Activated T-cell treated with anti-CD3 and anti-CD28 coated beads, Interleukin-2, amount 50 U/mL, for 48 hours (primary cell): ENCODE data around the gene SMARCC1.
"Not testable (repeated sequence)": the region's sequence is repeated elsewhere in the genome, so short reads cannot be mapped to it uniquely, and the experiment has no call there.

ENCODE experiments used
- DNase-seq, 2 experiments: peaks; one replicate each; pipeline ENCODE4 v3.0.0-alpha.2; 2020

SMARCC1 gene

DNA sequence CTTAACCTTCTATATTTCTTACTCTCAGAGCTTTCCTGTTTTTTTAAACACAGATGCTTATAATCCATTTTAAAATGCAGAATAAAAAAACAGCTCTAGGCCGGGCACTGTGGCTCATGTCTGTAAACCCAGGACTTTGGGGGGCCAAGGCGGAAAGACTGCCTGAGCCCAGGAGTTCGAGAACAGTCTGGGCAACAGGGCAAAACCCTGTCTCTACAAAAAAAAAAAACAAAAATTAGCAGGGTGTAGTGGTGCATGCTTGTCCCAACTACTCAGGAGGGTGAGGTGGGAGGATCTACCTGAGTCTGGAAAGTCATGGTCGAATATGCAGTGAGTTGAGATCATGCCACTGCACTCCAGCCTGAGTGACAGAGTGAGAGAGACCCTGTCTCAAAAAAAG, 15.5 kb downstream of the SMARCC1 start:
- no peak for DNase-seq

DNA sequence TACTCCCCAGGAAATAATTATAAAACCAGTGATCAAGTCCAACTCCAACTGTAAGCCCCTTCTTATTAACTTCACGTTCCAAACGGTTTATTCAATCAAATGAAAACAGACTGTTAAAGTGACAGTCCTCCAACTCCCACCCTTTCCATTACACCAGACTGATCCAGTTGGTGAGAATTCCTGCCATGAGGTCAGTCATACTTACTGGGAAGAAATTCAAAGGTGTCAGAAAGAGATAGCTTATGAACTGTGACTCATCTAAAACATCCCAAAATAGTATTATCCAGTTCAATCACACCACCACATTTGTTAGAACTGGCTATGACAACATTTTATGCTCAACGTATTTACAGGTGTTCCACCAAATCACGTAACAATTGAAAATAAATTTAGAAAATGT, 19.5 kb downstream of the SMARCC1 start:
- DNase-seq: no peak

DNA sequence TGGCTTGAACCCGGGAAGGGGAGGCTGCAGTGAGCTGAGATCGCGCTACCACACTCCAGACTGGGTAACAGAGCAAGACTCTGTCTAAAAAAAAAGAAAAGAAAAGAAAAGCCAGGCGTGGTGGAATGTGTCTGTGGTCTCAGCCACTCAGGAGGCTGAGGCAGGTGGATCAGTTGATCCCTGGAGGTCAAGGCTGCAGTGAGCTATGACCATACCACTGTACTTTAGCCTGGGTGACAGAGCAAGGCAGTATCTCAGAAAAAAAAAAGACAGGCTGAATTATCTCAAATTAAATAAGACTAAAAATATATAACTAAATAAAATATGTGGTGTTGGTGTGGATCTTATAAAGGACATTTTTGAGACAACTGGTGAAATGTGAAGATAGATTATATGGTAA, 20.6 kb downstream of the SMARCC1 start:
- no peak for DNase-seq

DNA sequence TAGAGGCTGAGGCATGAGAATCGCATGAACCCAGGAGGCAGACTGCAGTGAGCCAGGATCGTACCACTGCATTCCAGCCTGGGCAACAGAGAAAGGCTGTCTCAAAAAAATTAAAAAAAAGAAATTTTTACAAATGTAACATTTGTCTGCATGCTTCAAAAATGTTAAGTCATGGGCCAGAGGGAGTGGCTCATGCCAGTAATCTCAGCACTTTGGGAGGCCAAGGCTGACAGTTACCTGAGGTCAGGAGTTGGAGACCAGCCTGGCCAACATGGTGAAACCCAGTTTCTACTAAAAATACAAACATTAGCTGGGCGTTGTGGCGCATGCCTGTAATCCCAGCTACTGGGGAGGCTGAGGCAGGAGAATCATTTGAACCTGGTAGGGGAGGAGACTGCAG, 21.5 kb downstream of the SMARCC1 start:
- DNase-seq: not testable (repeated sequence)

DNA sequence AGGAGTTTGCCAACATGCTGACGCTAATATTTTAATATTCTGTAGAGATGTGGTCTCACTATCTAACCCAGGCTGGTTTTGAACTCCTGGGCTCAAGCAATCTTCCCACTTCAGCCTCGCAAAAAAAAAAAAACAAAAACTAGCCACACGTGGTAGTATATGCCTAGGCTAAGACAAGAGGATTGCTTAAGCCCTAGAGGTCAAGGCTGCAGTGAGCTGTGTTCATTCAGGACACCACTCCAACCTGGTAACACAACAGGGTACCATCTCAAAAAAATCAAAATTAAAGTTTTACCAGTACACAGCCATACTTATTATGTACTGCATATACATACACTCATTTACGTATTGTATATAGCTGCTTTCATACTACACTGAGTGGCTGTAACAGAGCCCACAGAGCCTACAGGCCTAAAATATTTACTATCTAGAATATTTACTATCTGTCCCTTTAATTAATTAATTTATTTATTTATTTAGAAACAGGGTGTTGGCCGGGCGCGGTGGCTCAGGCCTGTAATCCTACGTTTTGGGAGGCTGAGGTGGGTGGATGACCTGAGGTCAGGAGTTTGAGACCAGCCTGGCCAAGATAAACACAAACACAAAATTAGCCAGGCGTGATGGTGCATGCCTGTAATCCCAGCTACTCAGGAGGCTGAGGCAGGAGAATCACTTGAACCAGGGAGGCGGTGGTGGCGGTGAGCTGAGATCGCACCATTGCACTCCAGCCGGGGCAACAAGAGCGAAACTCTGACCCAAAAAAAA, 23.2 kb downstream of the SMARCC1 start:
- DNase-seq: no peak

DNA sequence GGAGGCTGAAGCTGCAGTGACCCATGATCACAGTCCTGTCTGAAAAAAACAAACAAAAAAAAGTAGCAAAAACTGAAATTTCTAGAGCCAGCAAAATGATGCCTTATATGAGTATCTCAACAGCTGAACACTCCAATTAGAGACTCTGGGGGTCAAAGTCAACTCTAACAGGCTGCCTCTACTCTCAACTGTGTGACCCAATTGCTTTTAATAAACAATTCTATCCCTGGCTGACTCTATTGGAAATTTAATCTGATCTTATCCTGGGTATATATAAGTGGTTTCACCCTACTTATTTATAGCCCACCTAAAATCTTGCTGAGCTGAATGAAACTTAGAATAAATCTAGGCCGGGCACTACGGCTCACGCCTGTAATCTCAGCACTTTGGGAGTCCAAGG, 29.0 kb downstream of the SMARCC1 start:
- DNase-seq: no peak

DNA sequence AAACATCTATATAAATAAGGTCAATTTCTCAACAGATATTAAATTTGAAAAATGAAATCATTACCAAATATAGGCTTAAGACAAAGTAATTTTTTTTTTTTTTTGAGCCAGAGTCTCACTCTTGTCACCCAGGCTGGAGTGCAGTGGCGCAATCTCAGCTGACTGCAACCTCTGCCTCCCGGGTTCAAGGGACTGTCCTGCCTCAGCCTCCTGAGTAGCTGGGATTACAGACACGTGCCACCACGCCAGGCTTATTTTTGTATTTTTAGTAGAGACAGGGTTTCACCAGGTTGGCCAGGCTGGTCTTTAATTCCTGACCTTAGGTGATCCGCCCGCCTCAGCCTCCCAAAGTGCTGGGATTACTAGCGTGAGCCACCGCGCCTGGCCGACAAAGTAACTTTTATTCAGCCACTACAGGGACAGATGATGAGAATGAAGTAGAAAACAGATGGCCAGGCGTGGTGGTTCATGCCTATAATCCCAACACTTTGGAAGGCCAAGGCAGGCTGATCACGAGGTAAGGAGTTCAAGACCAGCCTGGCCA, 30.8 kb downstream of the SMARCC1 start:
- not testable (repeated sequence) for DNase-seq

DNA sequence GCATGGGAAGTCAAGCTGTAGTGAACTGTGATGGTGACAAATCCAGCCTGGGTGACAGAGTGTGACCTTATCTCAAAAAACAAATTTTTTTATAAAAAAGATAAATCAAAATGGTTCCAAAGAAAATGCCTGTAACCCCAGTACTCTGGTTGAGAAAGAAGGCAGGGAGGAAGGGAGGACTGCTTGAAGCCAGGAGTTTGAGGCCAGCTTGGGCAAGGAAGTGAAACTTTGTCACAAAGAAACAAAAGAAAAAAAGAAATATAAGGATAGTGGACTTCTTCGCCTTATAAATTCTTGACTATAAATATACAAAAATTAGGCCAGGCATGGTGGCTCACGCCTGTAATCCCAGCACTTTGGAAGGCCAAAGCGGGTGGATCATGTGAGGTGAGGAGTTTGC, 34.1 kb downstream of the SMARCC1 start:
- no peak for DNase-seq

DNA sequence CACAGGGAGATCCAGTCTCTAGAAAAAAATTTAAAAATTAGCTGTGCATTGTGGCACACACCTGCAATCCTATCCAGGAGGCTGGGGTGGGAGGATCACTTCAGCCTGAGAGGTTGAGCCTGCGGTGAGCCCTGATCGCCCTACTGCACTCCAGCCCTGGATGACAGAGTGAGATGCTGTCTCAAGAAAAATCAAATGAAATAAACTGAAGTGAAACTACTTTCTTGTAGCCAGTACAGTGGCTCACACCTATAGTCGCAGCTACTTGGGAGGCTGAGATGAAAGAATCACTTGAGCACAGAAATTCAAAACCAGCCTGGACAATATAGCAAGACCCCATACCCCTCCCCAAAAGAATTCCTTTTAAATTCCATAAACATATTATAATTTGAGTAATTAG, 35.4 kb downstream of the SMARCC1 start:
- DNase-seq: no peak

DNA sequence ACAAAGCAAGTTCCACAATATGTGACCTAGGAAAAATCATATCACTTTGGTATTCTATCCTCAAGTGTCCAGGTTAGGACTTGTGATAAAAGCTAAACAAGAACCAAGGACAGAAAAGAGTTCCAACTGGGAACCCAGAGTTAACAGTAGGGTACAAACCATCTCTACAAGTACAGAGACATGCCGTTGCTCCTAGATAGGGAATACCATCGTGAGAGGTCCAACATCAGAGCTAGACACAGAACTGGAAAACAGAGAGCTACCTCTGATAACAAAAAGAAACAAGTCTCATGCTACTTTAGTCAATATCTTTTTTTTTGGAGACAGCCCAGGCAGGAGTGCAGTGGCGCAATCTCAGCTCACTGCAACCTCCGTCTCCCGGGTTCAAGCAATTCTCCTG, 37.8 kb downstream of the SMARCC1 start:
- DNase-seq: no peak

DNA sequence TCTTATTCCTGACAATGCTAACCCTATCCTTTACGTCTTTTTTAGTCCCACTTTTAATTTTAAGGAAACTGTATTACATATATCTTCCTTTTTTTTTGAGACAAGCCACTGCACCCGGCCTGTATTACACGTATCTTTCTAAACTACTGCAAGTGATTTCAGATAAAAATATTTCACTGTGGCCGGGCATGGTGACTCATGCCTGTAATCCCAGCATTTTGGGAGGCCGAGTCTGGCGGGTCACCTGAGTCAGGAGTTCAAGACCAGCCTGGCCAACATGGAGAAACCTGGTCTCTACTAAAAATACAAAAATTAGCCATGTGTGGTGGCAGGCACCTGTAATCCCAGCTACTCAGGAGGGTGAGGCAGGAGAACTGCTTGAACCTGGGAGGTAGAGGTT, 38.3 kb downstream of the SMARCC1 start:
- not testable (repeated sequence) for DNase-seq

DNA sequence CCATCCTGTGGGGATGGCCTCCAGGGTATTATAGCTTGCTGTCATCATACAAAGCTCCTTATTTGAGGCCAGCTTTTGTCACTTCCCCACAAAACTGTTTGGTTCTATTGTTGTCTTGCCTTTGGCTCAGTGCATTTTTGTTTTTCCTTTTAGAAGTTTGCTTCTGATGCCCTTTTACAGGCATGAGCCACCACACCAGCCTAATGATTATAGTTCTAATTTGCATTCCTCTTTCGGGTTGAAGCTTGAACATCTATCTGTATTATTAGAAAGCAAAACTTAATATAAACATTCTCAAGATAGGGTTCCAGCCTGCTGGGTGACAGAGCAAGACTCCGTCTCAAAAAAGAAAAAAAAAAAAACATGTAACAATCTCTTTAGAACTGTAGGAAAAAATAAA, 39.8 kb downstream of the SMARCC1 start:
- no peak for DNase-seq

DNA sequence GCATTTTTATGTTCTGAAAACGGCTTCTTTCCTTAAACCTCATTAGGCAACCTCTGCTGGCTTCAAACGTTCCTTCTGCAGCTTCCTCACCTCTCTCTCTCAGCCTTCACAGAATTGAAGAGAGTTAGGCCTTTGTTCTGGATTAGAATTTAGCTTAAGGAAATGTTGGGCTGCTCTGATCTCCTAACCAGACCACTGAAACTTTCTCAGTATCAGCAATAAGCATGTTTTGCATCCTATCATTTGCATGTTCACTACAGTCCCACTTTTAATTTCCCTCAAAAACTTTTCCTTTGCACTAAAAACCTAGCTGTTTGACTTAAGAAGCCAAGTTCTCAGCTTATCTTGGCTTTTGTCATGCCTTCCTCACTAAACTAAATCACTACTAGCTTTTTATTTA, 49.5 kb downstream of the SMARCC1 start:
- no peak for DNase-seq

DNA sequence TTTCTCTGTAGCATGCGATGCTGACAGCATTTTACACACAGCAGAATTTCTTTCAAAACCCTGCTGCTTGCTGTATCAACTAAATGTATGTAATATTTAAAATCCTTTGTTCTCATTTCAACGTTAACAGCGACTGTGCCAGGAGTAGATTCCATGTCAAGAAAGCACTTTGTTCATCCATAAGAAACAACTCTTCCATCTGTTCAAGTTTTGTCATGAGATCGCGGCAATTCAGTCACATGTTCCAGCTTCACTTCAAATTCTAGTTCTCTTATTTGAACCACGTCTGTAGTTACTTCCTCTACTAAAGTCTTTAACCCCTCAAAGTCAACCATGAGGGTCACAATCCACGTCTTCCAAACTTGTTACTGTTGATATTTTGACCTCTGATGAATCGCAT, 50.6 kb downstream of the SMARCC1 start:
- no peak for DNase-seq

DNA sequence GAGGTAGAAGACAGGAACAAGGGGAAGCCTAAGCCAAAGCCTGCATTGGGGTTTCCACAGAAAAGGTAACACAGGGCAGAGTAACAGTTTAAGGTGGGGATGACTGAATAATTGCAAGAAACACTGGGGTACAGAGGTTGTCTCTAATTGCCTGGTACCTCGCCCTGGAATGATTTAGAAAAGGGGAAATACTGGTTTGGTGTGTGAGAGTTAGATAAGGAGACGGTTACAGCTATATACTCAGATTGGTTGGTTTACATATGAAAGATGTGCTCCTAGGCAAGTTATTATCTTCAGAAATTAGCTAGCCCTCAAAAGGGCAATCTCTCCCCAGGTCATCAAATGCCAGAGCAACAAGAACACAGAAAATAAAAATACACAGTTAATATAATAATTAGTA, 58.8 kb downstream of the SMARCC1 start:
- no peak for DNase-seq

DNA sequence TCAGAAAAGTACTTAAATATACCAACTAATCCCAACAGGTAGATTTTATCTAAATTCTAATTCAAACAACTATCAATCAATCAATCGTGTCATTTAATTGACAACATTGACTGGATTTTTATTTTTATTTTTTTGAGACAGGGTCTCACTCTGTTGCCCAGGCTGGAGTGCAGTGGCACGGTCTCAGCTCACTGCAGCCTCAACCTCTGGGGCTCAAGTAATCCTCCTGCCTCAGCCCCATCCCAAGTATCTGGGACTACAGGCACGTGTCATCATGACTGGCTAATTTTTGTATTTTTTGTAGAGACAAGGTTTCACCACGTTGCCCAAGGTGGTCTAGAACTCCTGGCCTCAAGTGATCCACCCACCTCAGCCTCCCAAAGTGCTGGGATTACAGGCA, 64.2 kb downstream of the SMARCC1 start:
- not testable (repeated sequence) for DNase-seq

DNA sequence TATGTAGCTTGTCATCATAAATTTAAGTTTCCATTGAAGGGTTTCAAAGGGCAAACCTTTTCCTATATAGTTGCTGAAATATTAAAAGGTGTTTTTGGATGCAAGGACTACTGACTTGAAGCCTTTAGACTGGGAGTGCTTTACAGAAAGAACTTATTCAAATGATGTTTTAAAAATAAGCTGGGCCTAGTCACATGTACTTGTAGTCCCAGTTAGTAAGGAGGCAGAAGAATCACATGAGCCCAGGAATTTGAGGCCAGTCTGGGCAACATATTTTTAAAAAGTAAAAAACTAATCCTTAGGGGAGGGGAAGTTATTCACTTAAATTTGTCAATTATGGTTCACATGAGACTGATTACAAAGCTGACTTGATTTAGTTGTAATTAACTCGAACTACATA, 65.0 kb downstream of the SMARCC1 start:
- no peak for DNase-seq

DNA sequence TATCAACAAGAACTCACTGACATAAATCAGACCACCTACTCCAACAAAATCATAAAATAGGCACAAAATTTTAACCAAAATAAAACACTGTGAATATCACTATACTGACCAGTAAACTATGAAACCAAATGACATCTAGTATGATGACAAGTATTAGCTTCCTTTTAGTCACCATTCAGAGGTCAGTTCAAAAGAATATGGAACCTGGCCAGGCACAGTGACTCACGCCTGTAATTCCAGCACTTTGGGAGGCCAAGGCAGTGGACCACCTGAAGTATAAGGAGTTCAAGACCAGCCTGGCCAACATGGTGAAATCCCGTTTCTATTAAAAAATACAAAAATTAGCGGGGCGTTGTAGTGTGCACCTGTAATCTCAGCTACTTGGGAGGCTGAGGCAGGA, 65.8 kb downstream of the SMARCC1 start:
- DNase-seq: no peak

DNA sequence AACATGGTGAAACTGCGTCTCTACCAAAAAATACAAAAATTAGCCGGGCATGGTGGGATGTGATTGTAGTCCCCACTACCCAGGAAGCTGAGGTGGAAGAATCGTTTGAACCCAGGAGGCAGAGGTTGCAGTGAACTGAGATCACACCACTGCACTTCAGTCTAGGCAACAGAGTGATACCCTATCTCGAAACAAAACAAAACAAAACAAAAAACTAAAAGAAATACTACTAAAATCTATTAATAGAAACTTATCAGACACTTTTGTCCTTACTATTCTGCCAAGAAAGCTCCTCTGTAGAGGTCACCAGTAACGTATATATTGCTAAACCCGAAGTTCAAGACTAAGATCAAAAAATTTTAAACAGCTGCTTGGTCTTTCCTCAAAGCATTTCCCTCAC, 67.1 kb downstream of the SMARCC1 start:
- DNase-seq: no peak

DNA sequence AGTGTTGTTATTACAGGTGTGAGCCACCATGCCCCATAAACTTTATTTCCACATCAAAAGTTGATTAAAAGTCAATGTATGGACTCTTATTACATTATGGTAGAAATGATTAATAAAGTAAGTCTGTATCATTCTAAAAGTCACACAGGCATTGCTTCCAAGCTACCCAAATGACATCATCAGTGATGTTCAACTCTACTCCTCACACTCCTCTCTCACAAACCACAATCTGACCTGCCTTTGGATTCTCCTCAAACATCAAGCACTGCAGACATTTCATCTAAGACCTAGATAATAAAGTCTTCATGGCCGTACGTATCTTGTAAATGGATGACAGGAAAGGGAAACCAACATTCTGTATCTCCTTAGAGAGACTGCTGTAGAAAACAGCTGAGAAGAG, 68.0 kb downstream of the SMARCC1 start:
- no peak for DNase-seq

DNA sequence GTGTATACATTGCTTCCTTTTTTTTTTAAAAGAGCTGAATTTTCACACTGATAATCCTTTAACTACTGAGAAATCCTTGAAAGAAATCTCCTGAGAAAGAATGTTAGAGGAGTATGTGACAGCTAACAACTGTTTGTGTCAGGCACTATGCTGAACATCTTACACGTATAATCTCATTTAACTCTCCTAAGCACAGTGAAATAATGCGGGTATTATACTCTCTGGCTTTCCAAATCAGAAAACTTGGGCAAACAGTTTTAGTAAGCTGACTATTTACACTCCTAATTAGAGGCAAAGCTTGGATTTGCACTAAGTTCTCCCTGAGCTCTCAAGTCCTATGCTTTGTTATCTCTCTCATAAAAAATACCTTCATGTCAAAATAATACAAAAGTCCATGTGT, 69.3 kb downstream of the SMARCC1 start:
- no peak for DNase-seq

DNA sequence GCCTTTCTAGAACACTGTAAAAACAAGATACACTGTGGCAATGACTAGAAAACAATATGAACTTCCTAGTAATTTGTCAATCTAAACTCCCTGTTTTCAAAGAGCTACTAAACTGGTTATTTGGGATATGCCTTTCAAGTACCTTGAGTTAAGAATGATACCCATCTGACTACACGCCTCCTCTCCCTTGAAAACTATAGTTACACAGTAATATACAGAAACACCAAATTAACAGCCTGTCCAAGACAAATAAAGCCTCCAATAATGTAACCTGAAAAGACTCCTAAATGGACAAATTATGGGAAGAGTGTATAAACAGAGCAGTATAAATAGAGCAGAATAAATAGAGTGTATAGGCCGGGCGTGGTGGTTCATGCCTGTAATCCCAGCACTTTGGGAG, 70.1 kb downstream of the SMARCC1 start:
- DNase-seq: no peak

DNA sequence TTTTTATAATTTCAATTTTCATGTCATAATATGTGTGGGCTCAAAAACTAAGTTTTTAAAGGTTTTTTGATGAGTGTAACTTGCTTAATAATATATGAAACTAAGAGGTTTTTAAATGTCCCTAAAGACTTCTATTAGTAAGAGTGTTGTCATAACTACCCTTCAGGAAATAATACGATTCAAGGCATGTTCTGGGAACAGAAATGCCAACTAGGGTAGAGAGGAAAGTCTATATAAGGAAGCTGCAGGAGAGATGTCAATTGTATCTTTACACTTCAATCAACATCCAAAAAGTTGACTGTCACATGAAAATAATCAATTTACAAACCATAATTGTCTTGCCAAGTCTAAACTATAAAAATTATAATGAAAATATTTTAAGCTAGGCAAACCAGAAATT, 76.3 kb downstream of the SMARCC1 start:
- no peak for DNase-seq

DNA sequence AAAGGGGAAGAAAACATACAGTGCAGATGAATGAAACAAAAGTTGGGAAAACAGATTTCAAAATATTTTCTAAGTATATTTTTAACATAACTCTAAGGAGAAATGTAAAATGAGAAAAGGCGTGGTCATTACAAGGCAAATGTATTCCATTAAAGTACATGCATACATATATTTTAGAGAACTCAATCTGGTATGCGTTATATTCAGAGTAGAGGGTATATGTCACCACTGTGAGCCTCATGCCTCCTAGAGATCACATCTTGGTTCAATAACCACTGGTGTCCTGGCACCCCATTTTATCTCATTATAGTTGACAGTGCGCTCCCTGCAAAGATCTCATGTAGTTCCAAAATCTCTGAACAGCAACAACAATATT, 77.5 kb downstream of the SMARCC1 start:
- DNase-seq: no peak

DNA sequence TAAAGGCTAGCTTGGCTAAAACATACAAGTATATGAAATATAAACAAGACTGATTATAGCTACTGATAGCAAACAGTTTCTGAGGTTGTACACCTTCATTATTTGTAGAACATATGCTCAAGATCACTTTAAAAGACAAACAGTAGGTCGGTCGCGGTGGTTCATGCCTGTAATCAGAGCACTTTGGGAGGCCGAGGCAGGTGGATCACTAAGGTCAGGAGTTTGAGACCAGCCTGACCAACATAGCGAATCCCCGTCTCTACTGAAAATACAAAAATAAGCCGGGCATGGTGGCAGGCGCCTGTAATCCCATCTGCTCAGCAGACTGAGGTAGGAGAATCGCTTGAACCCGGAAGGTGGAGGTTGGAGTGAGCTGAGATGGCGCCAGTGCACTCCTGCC, 80.3 kb downstream of the SMARCC1 start:
- no peak for DNase-seq
